Heart right ventricle (tissue), 16 donors: ENCODE results near the gene KCNC2. TPM values are rescaled to one million over a fixed set of nuclear protein-coding genes. Genes with fewer than 3 reads are reported as not detected.

Experiments
- ATAC-seq, 8 donors: fragments of 200-7000 bp; cut with Tn5 transposase; one replicate each; pipeline ENCODE4 v1.9.1; 2020; ENCODE audit warnings: mild to moderate bottlenecking in 8 of 8, moderate library complexity in 8 of 8, moderate number of reproducible peaks in 1 of 8
- DNase-seq, 2 donors: peaks; one replicate each; pipeline ENCODE4 v3.0.0-alpha.2; 2020
- H3K27ac ChIP-seq, 10 donors: fragments of 200-600 bp; sonication (generic) in 2 of 10; one replicate each; pipeline versions ENCODE4 v1.5.0 to v1.8.0; 2020 to 2022; ENCODE audit warnings: mild to moderate bottlenecking in 3 of 10
- H3K27me3 ChIP-seq, 7 donors: fragments of 200-600 bp; one replicate each; pipeline ENCODE4 v1.8.0; 2021 to 2022; ENCODE audit warnings: mild to moderate bottlenecking in 2 of 7
- H3K36me3 ChIP-seq, 9 donors: fragments of 200-600 bp; sonication (generic) in 1 of 9; one replicate each; pipeline versions ENCODE4 v1.5.0 to v1.8.0; 2020 to 2022; ENCODE audit warnings: mild to moderate bottlenecking in 2 of 9
- H3K4me1 ChIP-seq, 9 donors: fragments of 200-600 bp; sonication (generic) in 1 of 9; one replicate each; pipeline versions ENCODE4 v1.5.0 to v1.8.0; 2020 to 2022; ENCODE audit warnings: mild to moderate bottlenecking in 4 of 9
- H3K4me3 ChIP-seq, 10 donors: fragments of 200-600 bp; sonication (generic) in 2 of 10; one replicate each; pipeline versions ENCODE4 v1.5.0 to v1.8.0; 2020 to 2022; ENCODE audit warnings: mild to moderate bottlenecking in 7 of 10, moderate library complexity in 2 of 10
- H3K9me3 ChIP-seq, 11 donors: fragments of 200-600 bp in 10 of 11; sonication (generic) in 2 of 11; one replicate each; pipeline versions ENCODE4 v1.5.0 to v1.8.0; 2013 to 2022; ENCODE audit warnings: mild to moderate bottlenecking in 2 of 11, control low read depth in 1 of 11, moderate library complexity in 1 of 11
- CTCF ChIP-seq, 9 donors: fragments of 200-600 bp; sonication (generic) in 2 of 9; IDR thresholded peaks; one replicate each; pipeline versions ENCODE4 v1.5.0 to v1.8.0; 2021 to 2022; ENCODE audit warnings: antibody characterized with exemption in 9 of 9, mild to moderate bottlenecking in 5 of 9, moderate library complexity in 1 of 9
- WGBS, 2 donors: extraction: QIAGEN DNeasy Blood & Tissue Kit; methylation state at CpG; one replicate each; pipeline ENCODE4 v1.1.7; 2013; ENCODE audit warnings: inconsistent platforms in 1 of 2; 5-methylcytosine and 5-hydroxymethylcytosine counted together
- intact Hi-C, 10 donors: fragments of 100-400 bp; cut with DNase I; formaldehyde crosslinking; loops; one replicate each; pipeline versions ENCODE4 v1.11.1 to v1.14.2; 2022
- long read RNA-seq, 3 donors: library from polyadenylated mRNA; unstranded; transcript quantifications; one replicate each; pipeline ENCODE4 v2.0.0, GENCODE V29; 2020 to 2021
- polyA plus RNA-seq, 2 donors: library from polyadenylated mRNA; stranded (reverse); fragments of 200-250 nt; gene quantifications; one replicate each; pipeline ENCODE4 v1.2.3, GENCODE V29; 2013
- total RNA-seq, 10 donors: library from RNA; stranded (reverse); fragmentation: NEBNext Ultra II Directional in 3 of 10; extraction: Animal tissue kit (Norgen Biotek cat#: 25700) in 3 of 10; gene quantifications; one replicate each; pipeline versions ENCODE4 v1.2.1 to v1.2.4, GENCODE V29; 2021 to 2023
- donor health status: Arrhythmogenic right ventricular cardiomyopathy.
- donor health status: ischemic (EF 13 %, LVEDD 7.1; RV severe dilation, severe dysfunction).
- donor health status: healthy with polysubstance abuse.
- donor health status: DM: no; HTN: yes; CAD: no.
- donor health status: DM: no; HTN: no; CAD: no.
- donor health status: ischemic (EF 25% LVEDD 6.9; RV normal size, moderate dysfunction).
- donor health status: ischemic (EF 25% LVEDD 5.7; RV mildly dilated, moderate dysfunction).
- donor health status: healthy.
- donor health status: DM: yes; HTN: yes; CAD: no.
- donor health status: Ischemic cardiomyopathy.
- donor health status: ischemic (EF 35%, LVEDD 5.7; RV mildly dilated, moderate dysfunction).
- donor health status: nonischemic (EF 11% LVEDD 7.7; RV severe dilation, severe dysfunction).
- donor health status: DM: yes; HTN: yes; CAD: no.
- donor health status: PGD.
- donor health status: ischemic (EF 29% LVEDD 5.4; RV normal size, mild dysfunction).
- donor health status: nonischemic (EF 23%, LVEDD 6.1; RV moderate dilation, normal function).

KCNC2 gene
- total RNA-seq (not detected), polyA plus RNA-seq (not detected)
- long read RNA-seq, donor 1: 0 reads
- long read RNA-seq, donor 2: 0 reads
- long read RNA-seq, donor 3: 0 reads

GRCh38 chr12:75209812-75210138 is at the start of gene KCNC2:
Gene KCNC2 (minus strand): TSS chr12:75209839.
- no peak within 1 kb of the TSS for H3K27ac ChIP-seq
- peaks cover 0 to 4% (median 0%) of the 10 kb centered on the region in 9 donors for H3K4me1 ChIP-seq
- intact Hi-C loops: no loop called here
- no peak for TF ChIP-seq CTCF (IDR thresholded peaks at IDR 0.05)
- no peaks in the 10 kb centered on the region for H3K36me3 ChIP-seq
- WGBS, 2 donors: 43 to 49% methylated on average over 3 of the region's 3 CpGs
- peaks cover 8 to 67% (median 48%) of the 10 kb centered on the region in 7 donors for H3K27me3 ChIP-seq
- ATAC-seq (no peak), DNase-seq (no peak)
- H3K9me3 ChIP-seq: peaks cover 0 to 2% (median 0%) of the 10 kb centered on the region in 11 donors
- peak within 1 kb of the TSS in 1 of 10 donors; percentile 19 for H3K4me3 ChIP-seq

GRCh38 chr12:75259143-75259542 is 49.5 kb upstream of the KCNC2 start:
- TF ChIP-seq CTCF (IDR thresholded peaks at IDR 0.05): no peak
- no peaks in the 10 kb centered on the region for H3K4me1 ChIP-seq
- H3K9me3 ChIP-seq: no peaks in the 10 kb centered on the region
- no peak for DNase-seq
- no peak for ATAC-seq
- no peaks in the 10 kb centered on the region for H3K36me3 ChIP-seq
- no peak overlapping the region for H3K4me3 ChIP-seq
- intact Hi-C loops: no loop called here
- H3K27ac ChIP-seq: no peak overlapping the region
- no peaks in the 10 kb centered on the region for H3K27me3 ChIP-seq
- 35 to 61% methylated on average over 1 of the region's 1 CpG for WGBS, 2 donors

- Histone ChIP-seq H3K36me3 (no peaks in the 10 kb centered on the region), H3K27ac (no peak overlapping the region), H3K27me3 (no peaks in the 10 kb centered on the region), H3K4me1 (no peaks in the 10 kb centered on the region), H3K9me3 (no peaks in the 10 kb centered on the region), H3K4me3 (no peak overlapping the region)
- intact Hi-C loops: no loop called here
- 83 to 86% methylated on average over 2 of the region's 2 CpGs for WGBS, 2 donors
- no peak for DNase-seq
- TF ChIP-seq CTCF (IDR thresholded peaks at IDR 0.05): no peak
- no peak for ATAC-seq
Observed at GRCh38 chr12:75257510-75257909, 47.9 kb upstream of the KCNC2 start.

- DNase-seq: no peak
- Histone ChIP-seq H3K4me1 (no peaks in the 10 kb centered on the region), H3K9me3 (peaks cover 0 to 11% (median 0%) of the 10 kb centered on the region in 11 donors), H3K27me3 (no peaks in the 10 kb centered on the region), H3K27ac (no peak overlapping the region), H3K4me3 (no peak overlapping the region), H3K36me3 (no peaks in the 10 kb centered on the region)
- TF ChIP-seq CTCF (IDR thresholded peaks at IDR 0.05): no peak
- intact Hi-C loops: no loop called here
- no peak for ATAC-seq
Observed at GRCh38 chr12:75245108-75245507, 35.5 kb upstream of the KCNC2 start.

GRCh38 chr12:75239987-75240386 is 30.3 kb upstream of the KCNC2 start:
- DNase-seq (no peak), ATAC-seq (no peak)
- no peak overlapping the region for H3K27ac ChIP-seq
- H3K4me3 ChIP-seq: no peak overlapping the region
- no peaks in the 10 kb centered on the region for H3K27me3 ChIP-seq
- H3K9me3 ChIP-seq: peaks cover 0 to 27% (median 0%) of the 10 kb centered on the region in 11 donors
- no peaks in the 10 kb centered on the region for H3K4me1 ChIP-seq
- no peak for TF ChIP-seq CTCF (IDR thresholded peaks at IDR 0.05)
- no peaks in the 10 kb centered on the region for H3K36me3 ChIP-seq
- intact Hi-C loops: no loop called here
